Type B pancreatic cell (in vitro differentiated cells): Measurements from ENCODE around the gene ACSM2A. TPM values are rescaled to one million over a fixed set of nuclear protein-coding genes. Genes with fewer than 3 reads are reported as not detected.
"Not testable (repeated sequence)": the region's sequence is repeated elsewhere in the genome, so short reads cannot be mapped to it uniquely, and the experiment has no call there.

Source experiments
- DNase-seq: peaks from one replicate; pipeline ENCODE4 v3.0.0; 2021; ENCODE audit warnings: mixed read lengths; ENCODE audit not compliant: unreplicated experiment; ENCODE audit errors: extremely low spot score
- H3K27ac Mint-ChIP-seq: 2 replicates; pipeline ENCODE4 v1.8.0; 2021; ENCODE audit warnings: mild to moderate bottlenecking, mixed read lengths
- H3K27me3 Mint-ChIP-seq: 2 replicates; pipeline ENCODE4 v1.8.0; 2021; ENCODE audit warnings: mixed read lengths
- H3K36me3 Mint-ChIP-seq: 2 replicates; pipeline ENCODE4 v1.8.0; 2021; ENCODE audit warnings: mixed read lengths
- H3K4me1 Mint-ChIP-seq: one replicate; pipeline ENCODE4 v1.8.0; 2021; ENCODE audit warnings: mixed read lengths; ENCODE audit not compliant: unreplicated experiment
- H3K4me3 Mint-ChIP-seq: 2 replicates; pipeline ENCODE4 v1.8.0; 2021; ENCODE audit warnings: mild to moderate bottlenecking, mixed read lengths
- H3K9me3 Mint-ChIP-seq: 2 replicates; pipeline ENCODE4 v1.8.0; 2021; ENCODE audit warnings: mixed read lengths
- CTCF ChIP-seq: fragments of 200-600 bp; sonication (generic); conservative IDR thresholded peaks from 2 replicates; pipeline ENCODE4 v1.5.0; 2021; ENCODE audit warnings: antibody characterized with exemption, mild to moderate bottlenecking
- total RNA-seq: library from RNA; stranded (reverse); gene quantifications from 2 replicates; pipeline ENCODE4 v1.2.1, GENCODE V29; 2021; ENCODE audit warnings: low replicate concordance

ACSM2A gene
- total RNA-seq, 1 donor from 2014 or later, result 1.8 TPM

- not testable (repeated sequence) for H3K9me3 Mint-ChIP-seq, H3K36me3 Mint-ChIP-seq, H3K27ac Mint-ChIP-seq, H3K4me1 Mint-ChIP-seq, DNase-seq, H3K4me3 Mint-ChIP-seq, H3K27me3 Mint-ChIP-seq
Observed at GRCh38 chr16:20470732-20471131, 19.4 kb downstream of the ACSM2A start.

DNA sequence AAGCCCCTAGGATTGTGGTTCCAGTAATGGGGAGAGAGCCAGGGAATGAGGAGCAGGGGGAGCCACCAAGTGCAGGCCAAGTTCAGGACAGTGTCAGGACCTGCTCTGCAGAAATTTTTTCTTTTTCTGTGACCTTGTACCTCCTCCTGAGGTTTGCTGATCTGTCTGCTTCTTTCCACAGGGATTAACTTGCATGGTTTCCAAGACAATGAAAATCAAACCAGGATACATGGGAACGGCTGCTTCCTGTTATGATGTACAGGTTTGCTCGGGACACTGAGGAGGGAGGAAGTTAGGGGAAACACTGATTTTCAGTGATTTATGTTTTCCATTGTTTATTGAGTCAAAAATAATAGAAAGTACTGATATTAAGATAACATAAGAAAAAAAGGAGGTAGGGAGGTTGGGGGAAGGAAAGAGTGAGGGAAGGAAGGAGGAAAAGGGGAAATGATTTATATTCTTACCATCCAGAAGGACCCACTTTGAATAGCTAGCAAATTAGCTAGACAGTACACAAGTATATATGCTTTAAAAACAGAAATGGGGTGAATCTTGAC is 25.9 kb downstream of the ACSM2A start:
- not testable (repeated sequence) for DNase-seq, H3K4me1 Mint-ChIP-seq, H3K4me3 Mint-ChIP-seq, H3K36me3 Mint-ChIP-seq, H3K27ac Mint-ChIP-seq, H3K9me3 Mint-ChIP-seq, H3K27me3 Mint-ChIP-seq

GRCh38 chr16:20483989-20484388 is 32.7 kb downstream of the ACSM2A start:
- H3K27ac Mint-ChIP-seq, H3K4me1 Mint-ChIP-seq, H3K36me3 Mint-ChIP-seq, H3K27me3 Mint-ChIP-seq, DNase-seq, H3K4me3 Mint-ChIP-seq, H3K9me3 Mint-ChIP-seq: not testable (repeated sequence)

GRCh38 chr16:20484726-20485125 is 33.4 kb downstream of the ACSM2A start:
- H3K36me3 Mint-ChIP-seq, result no peaks in the 10 kb centered on the region
- DNase-seq, result no peak

GRCh38 chr16:20485408-20485807 is 34.1 kb downstream of the ACSM2A start:
- TF ChIP-seq CTCF, result no peak
- Mint-ChIP-seq H3K36me3 (no peaks in the 10 kb centered on the region), H3K27ac (no peak overlapping the region), H3K4me1 (no peaks in the 10 kb centered on the region), H3K9me3 (no peaks in the 10 kb centered on the region), H3K4me3 (no peak overlapping the region), H3K27me3 (no peaks in the 10 kb centered on the region)
- no peak for DNase-seq

More at GRCh38 chr16:20484726-20485125, 33.4 kb downstream of the ACSM2A start:
- Mint-ChIP-seq H3K27ac (no peak overlapping the region), H3K27me3 (no peaks in the 10 kb centered on the region), H3K4me3 (no peak overlapping the region), H3K9me3 (no peaks in the 10 kb centered on the region), H3K4me1 (no peaks in the 10 kb centered on the region)
- no peak for TF ChIP-seq CTCF

DNA sequence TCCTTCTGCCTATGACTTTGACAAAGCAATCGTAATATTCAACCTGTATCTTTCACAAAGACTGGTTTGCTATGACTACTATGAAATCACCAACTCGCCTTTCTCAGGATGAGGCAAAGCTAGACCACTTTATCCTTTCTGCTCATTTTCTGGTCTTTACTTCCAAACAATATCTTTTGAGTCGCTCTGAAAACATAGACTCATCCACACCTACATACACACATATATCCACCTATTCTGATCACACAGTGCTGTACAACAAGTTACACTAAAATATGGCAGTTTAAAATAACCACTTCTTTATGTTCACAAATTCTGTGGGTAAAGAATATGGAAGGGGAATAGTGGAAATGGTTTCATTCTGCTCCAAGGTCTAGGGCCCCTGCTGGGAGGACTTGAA is 39.7 kb downstream of the ACSM2A start:
- not testable (repeated sequence) for H3K9me3 Mint-ChIP-seq, H3K36me3 Mint-ChIP-seq, H3K4me3 Mint-ChIP-seq, H3K4me1 Mint-ChIP-seq, H3K27me3 Mint-ChIP-seq, DNase-seq, H3K27ac Mint-ChIP-seq

DNA sequence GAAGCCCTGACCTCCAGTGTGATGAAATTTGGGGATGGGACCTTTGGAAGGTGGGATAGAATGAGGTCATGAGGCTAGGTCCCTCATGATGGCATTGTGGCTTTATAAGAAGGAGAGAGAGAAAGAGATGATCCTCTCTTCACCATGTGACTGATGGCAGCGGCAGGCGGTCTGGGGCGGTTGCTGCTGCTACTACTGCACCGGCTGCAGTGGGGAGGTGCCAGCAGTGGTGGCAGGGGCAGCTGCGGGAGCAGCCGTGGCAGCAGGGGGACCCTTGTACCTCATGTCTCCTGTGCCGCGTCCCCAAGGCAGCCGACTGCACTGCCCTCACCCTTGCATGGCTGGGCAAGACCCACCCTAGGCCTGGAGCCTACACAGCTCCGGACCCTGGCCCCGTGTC is 40.1 kb downstream of the ACSM2A start:
- not testable (repeated sequence) for H3K4me1 Mint-ChIP-seq, DNase-seq, H3K36me3 Mint-ChIP-seq, H3K9me3 Mint-ChIP-seq, H3K4me3 Mint-ChIP-seq, H3K27ac Mint-ChIP-seq, H3K27me3 Mint-ChIP-seq

DNA sequence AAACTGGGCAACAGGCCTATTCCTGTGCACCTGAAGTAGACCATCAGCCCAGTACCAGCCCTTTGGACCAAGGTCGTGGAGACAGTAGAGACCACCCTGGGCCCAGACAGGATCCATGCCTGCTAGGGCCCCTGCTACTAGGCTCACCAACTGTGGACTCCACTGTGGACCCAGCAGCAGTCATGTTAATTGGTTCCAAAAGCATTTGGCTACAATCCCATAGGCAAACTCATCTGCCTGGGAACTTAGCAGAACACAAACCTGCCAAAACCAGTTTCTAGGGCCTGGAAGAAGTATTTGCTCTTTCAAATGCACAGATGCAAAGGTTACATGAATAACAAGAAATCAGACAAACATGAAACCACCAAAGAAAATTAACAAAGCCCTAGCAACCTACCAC is 53.1 kb downstream of the ACSM2A start:
- TF ChIP-seq CTCF, result no peak
- no peaks in the 10 kb centered on the region for H3K36me3 Mint-ChIP-seq
- no peaks in the 10 kb centered on the region for H3K4me1 Mint-ChIP-seq
- H3K27ac Mint-ChIP-seq, result no peak overlapping the region
- H3K27me3 Mint-ChIP-seq, result no peaks in the 10 kb centered on the region
- no peak for DNase-seq
- H3K4me3 Mint-ChIP-seq, result no peak overlapping the region
- peaks cover 7% of the 10 kb centered on the region for H3K9me3 Mint-ChIP-seq
